GM19468 (cell line): ENCODE data around the gene DMAC2.
"Not testable (repeated sequence)": the region's sequence is repeated elsewhere in the genome, so short reads cannot be mapped to it uniquely, and the experiment has no call there.

ENCODE experiments used
- ATAC-seq: cut with Tn5 transposase; IDR thresholded peaks from one replicate; pipeline ENCODE4 v1.9.1; 2021; ENCODE audit warnings: mild to moderate bottlenecking, moderate library complexity, moderate number of reproducible peaks; ENCODE audit not compliant: unreplicated experiment; ENCODE audit errors: extremely low read depth

Gene DMAC2

GRCh38 chr19:41424335-41425173 lies 15.2 kb downstream of the DMAC2 start:
- no peak for ATAC-seq

- ATAC-seq: no peak
Measured at GRCh38 chr19:41422955-41423354, 16.8 kb downstream of the DMAC2 start.

GRCh38 chr19:41422456-41422855 lies 17.3 kb downstream of the DMAC2 start:
- no peak for ATAC-seq

- no peak for ATAC-seq
Measured at GRCh38 chr19:41421973-41422372, 17.7 kb downstream of the DMAC2 start.

- ATAC-seq: no peak
Measured at GRCh38 chr19:41421314-41421713, 18.4 kb downstream of the DMAC2 start.

GRCh38 chr19:41420101-41420880 lies 19.4 kb downstream of the DMAC2 start:
- ATAC-seq: no peak

GRCh38 chr19:41416194-41416674 lies 23.5 kb downstream of the DMAC2 start:
- no peak for ATAC-seq

GRCh38 chr19:41415154-41415571 lies 24.5 kb downstream of the DMAC2 start:
- no peak for ATAC-seq

- no peak for ATAC-seq
Measured at GRCh38 chr19:41414461-41414860, 25.3 kb downstream of the DMAC2 start.

- ATAC-seq: no peak
Measured at GRCh38 chr19:41413947-41414346, 25.8 kb downstream of the DMAC2 start.

- no peak for ATAC-seq
Measured at GRCh38 chr19:41412953-41413352, 26.8 kb downstream of the DMAC2 start.

- ATAC-seq: no peak
Measured at GRCh38 chr19:41411968-41412265, 27.8 kb downstream of the DMAC2 start.

GRCh38 chr19:41411100-41411967 lies 28.4 kb downstream of the DMAC2 start:
- no peak for ATAC-seq

GRCh38 chr19:41410336-41411054 lies 29.2 kb downstream of the DMAC2 start:
- no peak for ATAC-seq

- no peak for ATAC-seq
Measured at GRCh38 chr19:41409288-41409687, 30.4 kb downstream of the DMAC2 start.

GRCh38 chr19:41408846-41409245 lies 30.9 kb downstream of the DMAC2 start:
- not testable (repeated sequence) for ATAC-seq

GRCh38 chr19:41408256-41408655 lies 31.5 kb downstream of the DMAC2 start:
- no peak for ATAC-seq

GRCh38 chr19:41407271-41407670 lies 32.4 kb downstream of the DMAC2 start:
- no peak for ATAC-seq

- ATAC-seq: no peak
Measured at GRCh38 chr19:41405776-41406175, 33.9 kb downstream of the DMAC2 start.
